HG03558 (cell line): ENCODE measurements around the gene ZC3H10.
"Not testable (repeated sequence)": the region's sequence is repeated elsewhere in the genome, so short reads cannot be mapped to it uniquely, and the experiment has no call there.

Experiments used
- ATAC-seq: cut with Tn5 transposase; IDR thresholded peaks from one replicate; pipeline ENCODE4 v1.9.1; 2021; ENCODE audit warnings: moderate number of reproducible peaks; ENCODE audit not compliant: unreplicated experiment; ENCODE audit errors: extremely low read depth

The ZC3H10 gene

DNA sequence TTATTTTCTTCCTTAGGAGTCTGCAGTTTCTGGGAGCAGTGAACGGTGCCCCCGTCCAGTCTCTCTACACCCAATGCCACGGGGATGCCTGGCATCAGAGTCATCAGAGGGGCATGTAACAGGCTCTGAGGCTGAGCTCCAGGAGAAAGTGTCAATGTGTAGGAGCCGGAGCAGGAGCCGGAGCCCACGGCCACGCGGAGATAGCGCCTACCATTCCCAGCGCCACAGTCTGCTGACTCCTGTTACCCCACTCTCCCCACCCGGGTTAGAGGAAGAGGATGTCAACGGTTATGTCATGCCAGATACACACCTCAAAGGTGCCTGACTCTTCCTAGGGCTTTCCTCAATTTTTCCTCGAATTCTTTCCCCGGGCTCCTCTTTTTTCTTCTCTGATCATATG, 17.0 kb upstream of the ZC3H10 start:
- ATAC-seq: no peak

DNA sequence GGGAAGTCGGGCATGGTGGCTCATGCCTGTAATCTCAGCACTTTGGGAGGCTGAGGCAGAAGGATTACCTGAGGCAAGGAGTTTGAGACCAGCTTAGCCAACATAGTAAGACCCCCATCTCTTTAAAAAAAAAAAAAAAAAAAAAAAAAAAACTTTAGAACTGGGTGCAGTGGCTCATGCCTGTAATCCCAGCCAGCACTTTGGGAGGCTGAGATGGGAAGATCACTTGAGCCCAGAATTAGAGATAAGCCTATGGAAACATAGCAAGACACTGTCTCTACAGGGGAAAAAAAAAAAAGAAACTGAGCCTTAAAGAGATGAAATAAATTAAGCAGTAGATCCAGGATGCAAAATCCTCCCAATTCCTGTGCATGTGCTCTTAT, 15.4 kb upstream of the ZC3H10 start:
- ATAC-seq: no peak

DNA sequence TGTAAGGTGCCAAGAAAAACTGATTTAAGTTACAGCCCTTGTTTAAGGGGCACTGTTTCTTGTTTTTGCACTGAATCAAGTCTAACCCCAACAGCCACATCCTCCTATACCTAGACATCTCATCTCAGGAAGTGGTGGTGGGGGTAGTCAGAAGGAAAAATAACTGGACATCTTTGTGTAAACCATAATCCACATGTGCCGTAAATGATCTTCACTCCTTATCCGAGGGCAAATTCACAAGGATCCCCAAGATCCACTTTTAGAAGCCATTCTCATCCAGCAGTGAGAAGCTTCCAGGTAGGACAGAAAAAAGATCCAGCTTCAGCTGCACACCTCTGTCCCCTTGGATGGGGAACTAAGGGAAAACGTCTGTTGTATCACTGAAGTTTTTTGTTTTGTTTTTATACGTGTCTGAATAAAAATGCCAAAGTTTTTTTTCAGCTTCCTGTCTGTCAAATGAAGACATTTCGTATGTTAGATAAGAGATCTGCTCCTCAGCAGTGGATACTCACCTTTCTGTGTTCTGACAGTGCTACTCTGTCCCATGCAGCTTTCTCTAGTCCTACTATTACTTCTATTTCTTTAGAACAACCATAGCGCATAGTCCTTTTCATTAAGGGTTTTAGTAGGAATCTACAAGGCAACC, 14.9 kb upstream of the ZC3H10 start:
- ATAC-seq: no peak

DNA sequence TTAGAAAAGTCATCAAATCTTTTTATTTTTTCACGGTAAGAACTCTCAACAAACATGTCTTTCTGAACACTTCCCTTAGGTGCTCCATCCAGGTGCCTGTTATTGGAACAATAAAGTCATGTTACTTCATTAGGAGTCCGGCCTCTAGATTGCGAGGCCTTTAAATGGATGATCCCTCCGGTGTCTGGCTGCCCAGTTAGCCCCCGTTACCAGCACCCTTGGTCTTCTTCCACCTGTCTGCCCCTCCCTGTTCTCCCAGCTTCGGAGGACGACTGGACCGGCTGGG, 14.3 kb upstream of the ZC3H10 start:
- peak; percentile 4 for ATAC-seq

DNA sequence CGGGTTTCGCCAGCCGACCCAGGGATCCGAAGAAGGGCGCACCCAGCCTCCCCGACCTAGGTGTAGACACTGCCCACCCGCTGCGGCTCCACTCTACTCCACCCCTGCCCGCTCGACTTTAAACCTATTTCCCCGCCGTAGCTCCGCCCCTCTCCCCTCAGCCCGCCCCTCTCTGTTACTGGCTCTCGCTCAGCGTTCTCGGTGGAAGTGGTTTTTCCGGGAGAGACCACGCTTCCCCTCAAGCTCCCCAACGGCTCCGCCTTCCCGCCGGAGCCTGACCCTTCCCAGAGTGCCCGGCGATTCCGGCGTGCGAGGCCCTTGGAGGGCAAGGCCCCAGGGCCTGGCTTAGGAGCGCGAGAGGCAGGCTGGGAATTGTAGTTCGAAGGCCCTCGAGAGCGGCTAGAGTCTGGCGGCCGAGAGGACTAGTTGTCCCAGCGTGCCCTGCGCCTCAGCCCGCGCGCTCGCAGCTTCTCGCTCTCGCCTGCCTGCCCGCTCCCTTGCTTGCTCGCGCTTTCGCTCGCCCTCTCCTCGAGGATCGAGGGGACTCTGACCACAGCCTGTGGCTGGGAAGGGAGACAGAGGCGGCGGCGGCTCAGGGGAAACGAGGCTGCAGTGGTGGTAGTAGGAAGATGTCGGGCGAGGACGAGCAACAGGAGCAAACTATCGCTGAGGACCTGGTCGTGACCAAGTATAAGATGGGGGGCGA, 13.8 kb upstream of the ZC3H10 start, which contains the start of gene PA2G4:
TSS of gene PA2G4 (plus strand) at position 451 of the 706 bp plus-strand sequence. CDS start at position 630, 179 bp downstream.
- peak; percentile 95 for ATAC-seq

DNA sequence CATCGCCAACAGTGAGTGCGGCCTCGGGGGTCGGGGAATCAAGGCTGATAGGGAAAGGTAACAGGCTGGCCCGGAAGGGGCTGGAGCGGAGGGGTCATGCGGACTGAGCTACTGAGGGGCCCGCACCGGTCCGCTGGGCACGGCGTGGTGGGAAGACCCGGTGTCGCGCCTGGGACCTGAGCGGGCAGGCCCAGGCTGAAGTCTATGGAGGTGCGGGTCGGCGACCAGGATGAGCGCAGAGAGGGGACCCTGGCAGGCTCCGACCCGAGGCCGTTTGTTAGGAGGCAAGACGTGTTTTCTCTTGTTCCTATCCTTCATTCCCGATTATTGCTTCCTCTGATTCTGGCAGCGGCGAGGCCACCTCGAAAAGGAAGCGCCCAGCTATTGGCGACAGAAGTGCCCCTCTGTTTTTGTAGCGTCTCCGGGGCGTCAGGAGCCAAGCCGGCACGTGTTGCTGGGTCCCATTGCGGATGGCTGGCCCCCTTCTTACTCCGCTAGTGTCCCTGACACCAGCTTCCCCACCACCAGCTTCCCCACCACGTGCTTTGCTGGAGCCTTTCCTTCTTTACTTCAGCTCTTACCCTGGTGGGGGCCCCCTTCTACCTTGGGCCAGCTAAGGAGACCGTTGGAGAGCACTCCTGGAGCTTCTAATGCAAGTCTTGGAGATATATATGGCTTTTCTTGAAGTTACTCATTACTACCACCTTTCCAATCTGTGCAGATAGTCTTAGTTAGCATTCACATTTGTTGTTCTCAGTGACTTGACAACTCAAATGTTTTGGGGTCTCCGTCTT, 13.1 kb upstream of the ZC3H10 start:
- ATAC-seq: no peak

DNA sequence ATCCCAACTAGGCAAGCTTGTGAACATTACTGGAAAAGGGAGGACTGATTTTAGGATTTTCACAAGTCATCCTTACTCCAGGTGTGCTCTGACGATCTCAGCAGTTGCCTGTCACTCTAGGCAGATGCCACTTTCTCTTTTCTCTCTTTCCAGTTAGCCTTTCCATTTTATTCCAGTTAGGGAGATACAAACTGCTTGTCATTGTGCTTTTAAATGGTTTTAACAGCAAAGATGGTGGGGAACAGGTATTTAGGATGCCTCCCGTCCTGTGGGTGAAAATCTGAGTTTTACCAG, 12.5 kb upstream of the ZC3H10 start:
- ATAC-seq: no peak

DNA sequence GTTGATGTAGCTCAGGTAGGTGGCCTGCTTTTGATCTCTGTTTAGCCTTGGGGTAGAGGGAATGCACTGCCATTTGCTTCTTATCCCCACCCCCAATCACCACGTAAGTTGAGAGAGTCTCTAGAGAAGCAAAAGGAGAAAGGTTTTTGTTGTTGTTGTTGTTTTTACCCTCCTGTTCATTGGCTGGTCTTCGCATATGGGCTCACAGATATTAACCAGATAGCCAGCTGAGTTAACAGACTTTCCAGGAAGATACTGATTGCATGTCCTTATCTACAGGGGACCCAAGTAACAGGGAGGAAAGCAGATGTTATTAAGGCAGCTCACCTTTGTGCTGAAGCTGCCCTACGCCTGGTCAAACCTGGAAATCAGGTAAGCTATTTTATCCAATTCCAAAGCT, 10.8 kb upstream of the ZC3H10 start:
- no peak for ATAC-seq

DNA sequence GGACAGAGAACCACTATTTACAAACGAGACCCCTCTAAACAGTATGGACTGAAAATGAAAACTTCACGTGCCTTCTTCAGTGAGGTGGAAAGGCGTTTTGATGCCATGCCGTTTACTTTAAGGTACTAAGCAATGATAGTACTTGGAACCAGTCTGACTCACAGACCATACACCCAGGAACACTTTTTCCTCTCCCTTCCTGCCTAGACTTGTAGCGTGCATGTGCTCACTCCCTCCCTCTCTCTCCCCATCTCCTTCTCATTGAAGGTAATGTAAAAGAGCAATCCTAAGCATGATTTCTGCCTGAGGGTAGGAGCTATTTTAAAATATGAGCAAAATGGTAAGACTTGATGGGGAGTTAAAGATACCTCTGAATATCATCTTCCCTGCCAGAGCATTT, 7.5 kb upstream of the ZC3H10 start:
- ATAC-seq: no peak

DNA sequence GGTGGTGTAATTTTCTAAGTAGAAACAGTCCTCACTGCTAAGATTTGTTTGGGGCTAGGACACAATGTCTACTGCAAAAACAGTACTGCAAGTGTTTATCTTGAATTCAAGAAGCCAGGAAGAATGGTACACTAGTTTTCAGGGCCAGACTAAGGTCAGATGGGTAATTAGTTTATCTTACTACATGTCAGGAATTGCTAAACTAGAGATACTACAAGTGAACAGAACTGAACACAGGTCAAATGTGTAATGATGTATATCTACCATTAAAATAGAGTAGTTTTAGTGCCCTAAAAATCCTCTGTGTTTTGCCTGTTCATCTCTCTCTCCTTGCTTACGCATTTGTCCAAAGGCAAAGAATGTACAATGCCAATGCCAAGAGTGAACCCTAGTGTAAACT, 4.0 kb upstream of the ZC3H10 start:
- no peak for ATAC-seq

DNA sequence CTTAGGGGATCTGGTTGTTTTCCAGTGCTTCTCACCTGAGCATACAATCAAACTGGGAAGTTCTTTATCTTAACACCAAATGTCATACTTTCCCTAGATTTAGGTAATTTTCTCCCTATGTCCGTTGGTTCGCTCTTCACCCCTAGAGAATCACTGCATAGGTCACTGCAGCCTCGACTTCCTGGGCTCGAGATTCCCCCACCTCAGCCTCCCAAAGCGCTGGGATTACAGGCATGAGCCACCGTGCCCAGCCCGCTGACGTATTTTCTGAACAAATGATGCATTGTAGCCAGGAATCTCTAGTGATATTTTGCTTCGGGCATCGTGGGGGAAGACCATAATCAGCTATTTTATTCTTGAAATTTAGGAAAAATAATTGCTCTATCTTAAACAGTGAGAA, 2.7 kb upstream of the ZC3H10 start:
- ATAC-seq: no peak

DNA sequence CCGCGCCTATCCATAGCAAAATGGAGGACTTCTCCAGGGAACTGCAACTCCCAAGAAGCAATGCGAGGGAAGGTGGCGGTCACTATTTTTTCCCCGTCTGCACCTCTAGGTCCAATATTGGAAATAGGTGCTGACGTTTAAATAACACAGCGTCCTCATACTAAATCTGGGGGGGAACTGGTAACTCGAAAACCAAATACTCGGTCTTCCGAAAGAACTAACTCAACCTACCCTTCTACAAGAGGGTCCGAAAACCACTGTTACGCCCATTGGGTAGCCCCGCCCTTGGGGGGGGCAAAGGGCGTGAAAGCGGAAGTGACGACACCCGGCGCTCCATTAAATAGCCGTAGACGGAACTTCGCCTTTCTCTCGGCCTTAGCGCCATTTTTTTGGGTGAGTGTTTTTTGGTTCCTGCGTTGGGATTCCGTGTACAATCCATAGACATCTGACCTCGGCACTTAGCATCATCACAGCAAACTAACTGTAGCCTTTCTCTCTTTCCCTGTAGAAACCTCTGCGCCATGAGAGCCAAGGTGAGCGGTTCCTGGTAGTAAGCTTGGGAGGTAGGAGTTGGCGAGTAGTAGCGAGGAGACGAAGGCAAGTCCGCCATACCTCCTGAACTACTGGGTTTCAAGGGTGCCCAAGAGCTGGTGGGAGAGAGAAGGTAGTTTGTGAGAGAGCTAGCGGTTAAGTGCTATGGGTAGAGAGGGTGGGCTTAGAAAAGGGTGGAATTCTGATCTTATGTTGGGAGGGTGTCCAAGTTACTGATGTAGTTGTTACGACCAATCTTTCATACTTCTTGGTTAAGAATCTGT, 1.6 kb upstream of the ZC3H10 start, which contains the start of gene RPL41:
TSS of gene RPL41 (plus strand) at position 367 of the 815 bp plus-strand sequence.
- no peak for ATAC-seq

DNA sequence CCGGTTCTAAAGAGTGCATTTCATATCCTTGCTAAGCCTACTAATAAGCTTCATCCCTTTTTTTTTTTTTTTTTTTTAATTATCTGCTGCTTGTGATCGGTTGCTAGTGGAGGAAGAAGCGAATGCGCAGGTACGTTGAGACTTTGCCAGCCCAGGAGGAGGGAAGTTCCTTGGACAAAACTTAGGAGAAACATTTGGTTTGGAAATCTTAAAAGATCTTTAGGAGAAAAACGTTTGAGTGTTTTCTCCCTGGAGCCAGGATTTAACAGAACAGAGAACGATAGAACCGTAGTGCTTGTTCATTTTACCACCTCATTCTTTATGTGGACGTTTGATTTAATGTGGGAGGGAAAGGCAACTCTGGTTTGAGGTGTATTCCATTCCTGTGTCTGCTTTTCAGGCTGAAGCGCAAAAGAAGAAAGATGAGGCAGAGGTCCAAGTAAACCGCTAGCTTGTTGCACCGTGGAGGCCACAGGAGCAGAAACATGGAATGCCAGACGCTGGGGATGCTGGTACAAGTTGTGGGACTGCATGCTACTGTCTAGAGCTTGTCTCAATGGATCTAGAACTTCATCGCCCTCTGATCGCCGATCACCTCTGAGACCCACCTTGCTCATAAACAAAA, 872 bp upstream of the ZC3H10 start:
- not testable (repeated sequence) for ATAC-seq

DNA sequence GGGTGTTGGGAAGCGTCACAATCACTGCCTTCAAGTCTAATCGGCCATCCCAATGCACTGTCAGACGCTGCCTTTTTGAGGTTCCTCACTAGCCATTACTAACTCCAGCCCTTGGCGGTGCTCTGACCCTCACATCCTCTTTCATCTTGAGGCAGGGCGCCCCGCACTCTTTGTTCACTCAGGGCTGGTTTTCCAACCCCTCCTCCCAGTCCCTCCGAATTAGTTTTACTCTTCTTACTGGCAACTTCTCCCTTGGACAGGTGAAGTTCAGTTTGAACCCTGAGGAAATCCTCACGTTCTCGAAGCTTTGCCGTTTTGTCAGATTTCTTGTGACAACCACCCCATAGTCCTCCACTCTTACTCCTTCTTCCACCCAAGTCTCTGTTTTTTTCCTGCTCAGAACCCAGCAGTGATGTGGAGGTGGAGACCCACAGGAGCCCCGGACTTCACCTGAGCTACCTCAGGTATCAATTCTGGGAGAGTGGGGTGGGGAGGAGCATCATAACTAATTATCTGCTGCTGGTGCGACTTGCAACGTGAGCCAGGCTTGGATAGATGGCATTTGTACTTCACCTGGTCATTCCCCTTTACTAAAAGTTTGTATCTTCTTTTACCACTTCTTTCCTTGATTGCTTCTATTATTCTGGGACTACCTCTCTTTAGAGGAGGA, 757 bp downstream of the ZC3H10 start:
- ATAC-seq: no peak

DNA sequence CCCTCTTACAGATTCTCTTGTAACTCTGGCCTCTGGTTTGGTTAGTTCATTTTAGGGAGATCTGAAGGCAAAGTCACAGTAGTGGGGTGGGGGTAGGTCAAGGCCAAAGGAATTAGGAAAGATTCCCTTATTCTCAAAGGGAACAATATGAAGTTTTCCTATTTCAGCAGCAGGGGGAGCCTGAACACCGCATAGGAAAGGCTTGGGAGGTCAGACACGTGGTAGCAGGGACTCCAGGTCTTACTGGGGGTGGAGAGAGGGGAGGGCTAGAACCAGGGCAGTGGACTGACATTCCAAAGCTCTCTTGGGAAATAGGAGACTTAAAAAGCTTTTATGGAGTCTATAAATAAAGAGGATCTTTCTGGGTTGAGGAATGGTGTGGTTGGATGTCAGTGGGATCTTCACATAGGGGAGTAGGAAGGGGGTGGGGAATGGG, 1.3 kb downstream of the ZC3H10 start:
- no peak for ATAC-seq

DNA sequence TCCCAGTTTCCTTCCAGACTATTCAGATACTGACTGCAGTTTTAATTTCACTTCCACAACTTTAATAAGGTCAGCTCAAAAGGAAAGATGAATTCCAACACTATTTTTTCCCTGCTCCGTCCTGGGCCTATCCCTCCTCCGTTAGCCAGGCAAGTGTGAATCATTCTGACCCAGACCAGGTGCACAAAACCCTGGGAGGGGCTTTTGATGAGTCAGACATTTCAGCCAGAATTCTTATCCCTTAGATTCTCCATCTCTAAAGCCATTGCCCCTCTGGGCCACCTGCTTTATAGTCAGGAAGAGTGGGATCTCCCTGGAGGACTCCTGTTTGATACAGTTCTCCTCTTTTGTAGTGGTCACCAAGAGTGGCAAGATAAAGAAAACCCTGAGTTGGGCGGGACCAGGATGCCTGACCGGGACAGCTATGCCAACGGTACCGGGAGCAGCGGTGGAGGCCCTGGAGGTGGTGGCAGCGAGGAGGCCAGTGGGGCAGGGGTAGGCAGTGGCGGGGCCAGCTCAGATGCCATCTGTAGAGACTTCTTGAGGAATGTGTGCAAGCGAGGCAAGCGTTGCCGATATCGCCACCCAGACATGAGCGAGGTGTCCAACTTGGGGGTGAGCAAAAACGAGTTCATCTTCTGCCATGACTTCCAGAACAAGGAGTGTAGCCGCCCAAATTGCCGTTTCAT, 2.2 kb downstream of the ZC3H10 start:
- no peak for ATAC-seq

DNA sequence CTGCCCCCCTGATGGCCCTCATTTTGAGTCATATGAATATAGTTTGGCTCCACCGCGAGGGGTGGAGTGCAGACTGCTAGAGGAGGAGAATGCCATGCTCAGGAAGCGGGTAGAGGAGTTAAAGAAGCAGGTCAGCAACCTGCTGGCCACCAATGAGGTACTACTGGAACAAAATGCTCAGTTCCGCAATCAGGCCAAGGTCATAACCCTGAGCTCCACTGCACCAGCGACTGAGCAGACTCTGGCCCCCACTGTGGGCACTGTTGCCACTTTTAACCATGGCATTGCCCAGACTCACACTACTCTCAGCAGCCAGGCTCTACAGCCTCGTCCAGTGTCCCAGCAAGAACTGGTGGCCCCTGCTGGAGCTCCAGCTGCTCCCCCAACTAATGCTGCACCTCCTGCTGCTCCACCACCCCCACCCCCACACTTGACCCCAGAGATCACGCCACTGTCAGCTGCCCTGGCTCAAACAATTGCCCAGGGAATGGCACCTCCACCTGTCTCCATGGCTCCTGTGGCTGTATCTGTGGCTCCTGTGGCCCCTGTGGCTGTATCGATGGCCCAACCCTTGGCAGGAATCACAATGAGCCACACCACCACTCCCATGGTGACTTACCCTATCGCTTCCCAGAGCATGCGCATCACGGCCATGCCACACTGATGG, 3.3 kb downstream of the ZC3H10 start:
- no peak for ATAC-seq

DNA sequence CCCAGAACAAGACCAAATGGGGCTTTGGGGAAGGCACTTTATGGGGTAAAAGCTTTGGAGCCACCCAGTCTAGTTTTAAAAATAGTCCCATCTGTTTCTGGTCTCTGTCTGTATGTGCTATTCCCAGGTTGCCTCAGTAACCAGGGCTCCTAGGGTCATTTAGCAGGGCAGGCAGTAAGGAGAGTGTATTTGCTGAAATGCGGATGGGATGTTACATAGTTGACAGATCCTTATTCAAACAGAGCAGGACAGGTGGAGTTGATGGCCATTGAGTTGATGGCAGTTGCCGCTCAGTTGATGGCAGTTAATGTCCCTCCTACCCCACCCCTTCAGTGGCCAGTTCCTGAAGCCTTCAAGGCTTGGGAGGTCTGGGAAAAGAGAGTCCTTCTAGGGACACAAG, 4.6 kb downstream of the ZC3H10 start:
- ATAC-seq: no peak

DNA sequence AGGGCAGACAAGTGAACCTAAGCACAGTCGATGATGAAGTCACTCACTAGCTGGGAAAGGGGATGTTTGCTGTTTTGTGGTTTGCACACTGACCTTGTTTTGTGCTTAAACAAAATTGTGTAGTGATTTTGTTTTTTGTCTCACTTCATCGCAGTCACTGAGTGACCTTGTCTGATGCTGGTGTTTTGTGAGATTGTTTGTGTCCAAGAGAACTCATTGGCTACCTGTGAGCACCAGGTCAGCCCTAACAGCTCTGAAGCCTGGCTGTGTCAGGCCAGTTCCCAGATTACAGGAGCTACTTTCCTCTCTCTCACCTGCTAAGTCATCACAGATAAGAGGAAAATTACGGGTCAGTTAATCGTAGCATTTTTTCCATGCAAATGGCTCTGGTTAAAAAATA, 6.1 kb downstream of the ZC3H10 start:
- no peak for ATAC-seq
